DND-41 (cell line): ENCODE data around the gene MAGEA11.
"Not testable (repeated sequence)": the region's sequence is repeated elsewhere in the genome, so short reads cannot be mapped to it uniquely, and the experiment has no call there.

Experiments used
- EZH2 ChIP-seq: IDR thresholded peaks from 3 replicates; pipeline ENCODE4 v1.6.1; 2012; ENCODE audit warnings: borderline replicate concordance, low read depth, mild to moderate bottlenecking, moderate library complexity, low read length, inconsistent platforms; ENCODE audit not compliant: severe bottlenecking
- TF ChIP-seq, protein P1 (sequence below): IDR thresholded peaks from 2 replicates; pipeline ENCODE4 v1.5.1; 2012; ENCODE audit warnings: borderline replicate concordance, low read length, moderate library complexity, mild to moderate bottlenecking; ENCODE audit not compliant: poor library complexity, severe bottlenecking; ENCODE audit errors: extremely low read depth

DNA sequence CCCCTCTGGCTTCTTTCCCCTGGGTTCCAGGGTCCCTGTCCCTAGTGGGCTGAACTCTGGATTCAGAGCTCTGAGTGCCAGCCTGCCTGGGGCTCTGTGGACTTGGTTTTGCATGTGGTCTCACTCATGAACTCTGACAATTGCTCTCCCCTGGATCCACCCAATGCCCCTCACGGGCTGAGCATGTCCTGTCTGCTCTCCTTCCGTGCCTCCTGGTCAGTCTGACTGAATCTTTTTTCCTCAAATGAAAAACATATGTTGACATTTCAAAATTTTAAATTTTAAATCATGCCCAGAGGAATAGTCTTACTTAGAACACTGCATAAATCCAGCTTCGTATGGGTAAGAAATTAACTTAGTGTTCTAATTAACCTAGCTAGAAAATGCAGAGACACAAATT lies 36.8 kb upstream of the MAGEA11 start:
- TF ChIP-seq, protein P1, sequence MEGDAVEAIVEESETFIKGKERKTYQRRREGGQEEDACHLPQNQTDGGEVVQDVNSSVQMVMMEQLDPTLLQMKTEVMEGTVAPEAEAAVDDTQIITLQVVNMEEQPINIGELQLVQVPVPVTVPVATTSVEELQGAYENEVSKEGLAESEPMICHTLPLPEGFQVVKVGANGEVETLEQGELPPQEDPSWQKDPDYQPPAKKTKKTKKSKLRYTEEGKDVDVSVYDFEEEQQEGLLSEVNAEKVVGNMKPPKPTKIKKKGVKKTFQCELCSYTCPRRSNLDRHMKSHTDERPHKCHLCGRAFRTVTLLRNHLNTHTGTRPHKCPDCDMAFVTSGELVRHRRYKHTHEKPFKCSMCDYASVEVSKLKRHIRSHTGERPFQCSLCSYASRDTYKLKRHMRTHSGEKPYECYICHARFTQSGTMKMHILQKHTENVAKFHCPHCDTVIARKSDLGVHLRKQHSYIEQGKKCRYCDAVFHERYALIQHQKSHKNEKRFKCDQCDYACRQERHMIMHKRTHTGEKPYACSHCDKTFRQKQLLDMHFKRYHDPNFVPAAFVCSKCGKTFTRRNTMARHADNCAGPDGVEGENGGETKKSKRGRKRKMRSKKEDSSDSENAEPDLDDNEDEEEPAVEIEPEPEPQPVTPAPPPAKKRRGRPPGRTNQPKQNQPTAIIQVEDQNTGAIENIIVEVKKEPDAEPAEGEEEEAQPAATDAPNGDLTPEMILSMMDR: not testable (repeated sequence)
- TF ChIP-seq EZH2: not testable (repeated sequence)
